K562 (cell line): ENCODE results near the gene CABP2. TPM values are rescaled to one million over a fixed set of nuclear protein-coding genes. Genes with fewer than 3 reads are reported as not detected.

Experiments
- ATAC-seq: fragments of 200-7000 bp; cut with Tn5 transposase; 3 replicates; pipeline ENCODE4 v1.9.1; 2020; ENCODE audit warnings: moderate library complexity
- BruUV-seq: library from RNA; stranded (reverse); fragments of 400-500 nt; replicated peaks from 2 replicates; lab custom pipeline; 2021; lab: Mats Ljungman, UMichigan
- CTCF ChIA-PET: fragments of 300-600 bp; formaldehyde crosslinking; extraction: SDS; loops from one replicate; lab custom pipeline; 2021; ENCODE audit warnings: low intra/inter-chr PET ratio; lab: Yijun Ruan, JAX
- POLR2A ChIA-PET: fragments of 300-600, 350-650 bp; sonication (Branson Sonifier 250); formaldehyde crosslinking; extraction: SDS; loops from one replicate; lab custom pipeline; 2021; ENCODE audit warnings: antibody characterized with exemption, inconsistent platforms; lab: Yijun Ruan, JAX
- DNase-seq, 4 experiments: peaks; one replicate each; pipeline versions ENCODE4 v3.0.0 to v3.0.0-alpha.2; 2011 to 2018; ENCODE audit warnings: low spot score in 3 of 4, mixed read lengths in 3 of 4; ENCODE audit errors: extremely low read depth in 1 of 4
- FAIRE-seq: peaks from 2 replicates; lab custom pipeline; 2011; peaks lifted over from hg19 to GRCh38; lab: Jason Lieb, UNC
- H2AFZ ChIP-seq: 2 replicates; pipeline ENCODE4 v1.6.0; 2011; ENCODE audit warnings: low read depth, low read length, control low read depth, inconsistent platforms
- H3K27ac ChIP-seq: fragments of 200-600 bp; 3 replicates; pipeline ENCODE4 v1.8.0; 2011; ENCODE audit warnings: low read depth, mild to moderate bottlenecking, control low read depth, inconsistent platforms, low read length, moderate library complexity, mixed read lengths; ENCODE audit errors: extremely low read depth
- H3K27me3 ChIP-seq, 2 experiments: fragments of 300-600 bp in 1 of 2; 2 replicates in 1 of 2; 3 replicates in 1 of 2; pipeline versions ENCODE4 v1.6.0 to v1.8.0; 2011; ENCODE audit warnings: inconsistent platforms in 2 of 2, low read length in 2 of 2, mild to moderate bottlenecking in 1 of 2, mixed read lengths in 1 of 2, moderate library complexity in 1 of 2; ENCODE audit not compliant: control insufficient read depth in 2 of 2, insufficient read depth in 2 of 2
- H3K36me3 ChIP-seq: fragments of 300-600 bp; 3 replicates; pipeline ENCODE4 v1.8.0; 2011; ENCODE audit warnings: mild to moderate bottlenecking, low read length, inconsistent platforms; ENCODE audit not compliant: control insufficient read depth, insufficient read depth
- H3K4me1 ChIP-seq, 2 experiments: fragments of 200-600 bp in 1 of 2; replicated peaks in 1 of 2; 2 replicates in 1 of 2; 3 replicates in 1 of 2; pipeline versions ENCODE4 v1.5.1 to v1.8.0; 2011; ENCODE audit warnings: inconsistent platforms in 2 of 2, low read length in 2 of 2, mild to moderate bottlenecking in 1 of 2, mixed read lengths in 1 of 2, moderate library complexity in 1 of 2; ENCODE audit not compliant: control insufficient read depth in 2 of 2, insufficient read depth in 2 of 2
- H3K4me2 ChIP-seq: 2 replicates; pipeline ENCODE4 v1.6.1; 2011; ENCODE audit warnings: low read length, control low read depth, inconsistent platforms, mixed read lengths; ENCODE audit not compliant: insufficient read depth
- H3K4me3 ChIP-seq: fragments of 200-600 bp; sonication (generic), shearing (Covaris generic); 2 replicates; pipeline ENCODE4 v1.5.1; 2016; ENCODE audit warnings: control low read depth, inconsistent platforms
- H3K79me2 ChIP-seq: fragments of 200-600 bp; 3 replicates; pipeline ENCODE4 v1.8.0; 2011; ENCODE audit warnings: low read length, inconsistent platforms; ENCODE audit not compliant: control insufficient read depth, insufficient read depth
- H3K9ac ChIP-seq, 2 experiments: 2 replicates each; pipeline versions ENCODE4 v1.6.0 to v1.6.1; 2011; ENCODE audit warnings: low read depth in 2 of 2, low read length in 2 of 2, control low read depth in 1 of 2, inconsistent platforms in 1 of 2, mild to moderate bottlenecking in 1 of 2, mixed read lengths in 1 of 2; ENCODE audit not compliant: insufficient read depth in 1 of 2
- H3K9me1 ChIP-seq: one replicate; pipeline ENCODE4 v1.6.0; 2011; ENCODE audit warnings: inconsistent platforms, mild to moderate bottlenecking, low read length, moderate library complexity; ENCODE audit not compliant: control insufficient read depth, insufficient read depth
- H3K9me3 ChIP-seq: replicated peaks from 2 replicates; pipeline ENCODE4 v1.5.1; 2011; ENCODE audit warnings: low read depth, low read length, inconsistent platforms; ENCODE audit not compliant: control insufficient read depth, insufficient read depth
- H4K20me1 ChIP-seq: replicated peaks from 2 replicates; pipeline ENCODE4 v1.6.1; 2011; ENCODE audit warnings: low read length, inconsistent platforms, mixed read lengths; ENCODE audit not compliant: control insufficient read depth, insufficient read depth
- FIP1L1 ChIP-seq: fragments of 200-400 bp; formaldehyde crosslinking; IDR thresholded peaks from 2 replicates; pipeline ENCODE4 v1.6.1; 2018; ENCODE audit warnings: mild to moderate bottlenecking, low read depth, low read length; ENCODE audit not compliant: poor library complexity, severe bottlenecking
- KDM1A ChIP-seq, 2 experiments: fragments of 450-650 bp; IDR thresholded peaks; 2 replicates each; pipeline ENCODE4 v1.6.1; 2016; ENCODE audit warnings: mild to moderate bottlenecking in 2 of 2
- NR3C1 ChIP-seq: sonication (generic); formaldehyde crosslinking; IDR thresholded peaks from 2 replicates; pipeline ENCODE4 v1.8.1; 2022; ENCODE audit warnings: missing genetic modification reagents
- PTRF ChIP-seq: fragments of 450-650 bp; IDR thresholded peaks from 2 replicates; pipeline ENCODE4 v1.6.1; 2016; ENCODE audit warnings: mild to moderate bottlenecking, missing genetic modification characterization, missing compliant biosample characterization
- TAF15 ChIP-seq: fragments of 200-400 bp; formaldehyde crosslinking; IDR thresholded peaks from 2 replicates; pipeline ENCODE4 v1.6.1; 2017; ENCODE audit warnings: mild to moderate bottlenecking, low read depth, low read length, moderate library complexity
- THRAP3 ChIP-seq: fragments of 450-650 bp; IDR thresholded peaks from 2 replicates; pipeline ENCODE4 v1.6.1; 2016; ENCODE audit warnings: mild to moderate bottlenecking, inconsistent platforms, borderline replicate concordance
- ZBTB9 ChIP-seq: fragments of 450-650 bp; formaldehyde crosslinking; IDR thresholded peaks from 2 replicates; pipeline ENCODE4 v1.4.0; 2020; ENCODE audit warnings: mild to moderate bottlenecking, moderate library complexity
- ZNF75A ChIP-seq: fragments of 450-650 bp; formaldehyde crosslinking; IDR thresholded peaks from 2 replicates; pipeline ENCODE4 v1.4.0; 2020; ENCODE audit warnings: mild to moderate bottlenecking
- WGBS: fragments of 100-300 bp; shearing (Covaris generic); methylation state at CpG from one replicate; pipeline ENCODE4 v1.1.6; 2016; ENCODE audit warnings: low coverage, mixed read lengths; ENCODE audit not compliant: insufficient coverage; ENCODE audit errors: missing lambda C conversion rate; 5-methylcytosine and 5-hydroxymethylcytosine counted together
- in situ Hi-C: fragments of 300-500 bp; cut with MboI; formaldehyde crosslinking; loops from 4 replicates; pipeline ENCODE4 v1.15.0; 2018; ENCODE audit warnings: inconsistent platforms, mixed read lengths
- intact Hi-C: fragments of 100-400 bp; cut with micrococcal nuclease; formaldehyde crosslinking; loops from 2 replicates; pipeline ENCODE4 v1.14.2; 2022
- polyA plus RNA-seq, 8 experiments: library from polyadenylated mRNA; depleted of rRNA in 4 of 8; stranded (reverse) in 5 of 8; unstranded in 3 of 8; fragments of >200 nt; fragmentation: Nextera tagmentation in 2 of 8; fragmentation: Illumina TruSeq in 1 of 8; extraction: Ambion mirVana in 2 of 8; extraction: Trizol in 1 of 8; gene quantifications; 2 replicates each; pipeline versions ENCODE4 v1.2.1 to v1.2.3, GENCODE V29; 2011 to 2014; ENCODE audit warnings: inconsistent platforms in 1 of 8, missing spikeins in 1 of 8
- total RNA-seq, 7 experiments: library from RNA; depleted of rRNA in 6 of 7; stranded (reverse); fragments of >200 nt in 6 of 7; fragmentation: Illumina TruSeq in 2 of 7; extraction: Trizol in 2 of 7; gene quantifications; 2 replicates each; pipeline versions ENCODE4 v1.2.1 to v1.2.3, GENCODE V29; 2011 to 2021; ENCODE audit warnings: low replicate concordance in 1 of 7
- TF ChIP-seq, protein P1 (sequence below): fragments of 450-650 bp; IDR thresholded peaks from 2 replicates; pipeline ENCODE4 v1.6.1; 2014; ENCODE audit warnings: low read depth, mild to moderate bottlenecking, moderate library complexity, borderline replicate concordance
- TF ChIP-seq, protein P2 (sequence below): fragments of 450-650 bp; IDR thresholded peaks from 2 replicates; pipeline ENCODE4 v1.7.0; 2016; ENCODE audit warnings: borderline replicate concordance
- TF ChIP-seq, protein P3 (sequence below), 2 experiments: IDR thresholded peaks in 1 of 2; conservative IDR thresholded peaks in 1 of 2; 2 replicates each; pipeline ENCODE4 v1.6.1; 2016; ENCODE audit warnings: low read depth in 2 of 2, mild to moderate bottlenecking in 1 of 2, missing compliant biosample characterization in 1 of 2, missing genetic modification characterization in 1 of 2, moderate library complexity in 1 of 2

The CABP2 gene
- total and polyA plus RNA-seq, 9 of the 15 experiments (the other 6 are each of a cell fraction or from before 2014, with no cell fraction given): not detected

DNA sequence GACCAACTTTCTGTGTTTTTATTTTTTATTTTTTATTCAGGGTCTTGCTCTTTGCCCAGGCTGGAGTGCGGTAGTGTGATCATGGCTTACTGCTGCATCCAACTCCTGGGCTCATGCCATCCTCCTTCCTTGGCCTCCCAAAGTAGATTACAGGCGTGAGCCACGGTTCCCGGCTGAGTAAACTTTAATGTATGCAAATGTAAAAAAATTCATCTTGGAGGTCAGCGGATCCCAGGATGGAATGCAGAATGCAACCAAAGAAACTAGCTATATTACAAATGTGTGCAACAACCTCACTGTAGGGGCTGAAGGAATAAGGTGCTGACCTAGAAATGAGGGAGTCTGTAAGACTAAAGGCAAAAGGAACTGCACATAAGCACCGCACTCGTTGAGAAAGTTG lies 9.1 kb downstream of the CABP2 start:
- in situ Hi-C loops (no loop called here), intact Hi-C loops (no loop called here)
- CTCF ChIA-PET: no interaction called here
- Histone ChIP-seq H4K20me1 (0 out of 2 replicates have a peak, but pooled peaks cover 4% of the 10 kb centered on the region), H3K9me1 (no peaks in the 10 kb centered on the region), H3K4me1 (peaks cover under 1 to 5% of the 10 kb centered on the region in 2 experiments; a peak in 4 of 5 replicates), H3K9me3 (no peaks in the 10 kb centered on the region), H3K4me3 (no peak overlapping the region), H2AFZ (no peak overlapping the region), H3K36me3 (no peaks in the 10 kb centered on the region), H3K27ac (no peak overlapping the region), H3K27me3 (peaks cover 7 to 16% of the 10 kb centered on the region in 2 experiments; a peak in 3 of 5 replicates), H3K9ac (no peak overlapping the region), H3K79me2 (no peaks in the 10 kb centered on the region), H3K4me2 (no peak overlapping the region)
- no TSS peak for BruUV-seq
- FAIRE-seq (no peak), DNase-seq (no peak), ATAC-seq (no peak)
- WGBS: 5% methylated on average over 7 of the region's 7 CpGs
- POLR2A ChIA-PET: interaction anchor here (0.6 to 1.2 kb wide), 2 partner anchors 23 to 245 kb away, joined by 3 read pairs; no protein-coding TSS in a partner anchor
- TF ChIP-seq KDM1A (IDR thresholded peaks at IDR 0.05): no peak
- TF ChIP-seq, protein P1, sequence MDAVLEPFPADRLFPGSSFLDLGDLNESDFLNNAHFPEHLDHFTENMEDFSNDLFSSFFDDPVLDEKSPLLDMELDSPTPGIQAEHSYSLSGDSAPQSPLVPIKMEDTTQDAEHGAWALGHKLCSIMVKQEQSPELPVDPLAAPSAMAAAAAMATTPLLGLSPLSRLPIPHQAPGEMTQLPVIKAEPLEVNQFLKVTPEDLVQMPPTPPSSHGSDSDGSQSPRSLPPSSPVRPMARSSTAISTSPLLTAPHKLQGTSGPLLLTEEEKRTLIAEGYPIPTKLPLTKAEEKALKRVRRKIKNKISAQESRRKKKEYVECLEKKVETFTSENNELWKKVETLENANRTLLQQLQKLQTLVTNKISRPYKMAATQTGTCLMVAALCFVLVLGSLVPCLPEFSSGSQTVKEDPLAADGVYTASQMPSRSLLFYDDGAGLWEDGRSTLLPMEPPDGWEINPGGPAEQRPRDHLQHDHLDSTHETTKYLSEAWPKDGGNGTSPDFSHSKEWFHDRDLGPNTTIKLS: no peak
- no peak for TF ChIP-seq PTRF (tag)
- TF ChIP-seq FIP1L1: no peak
- no peak for TF ChIP-seq NR3C1
- TF ChIP-seq THRAP3: no peak
- TF ChIP-seq ZNF75A (CRISPR knock-in tag): no peak
- no peak for TF ChIP-seq TAF15
- TF ChIP-seq, protein P2, sequence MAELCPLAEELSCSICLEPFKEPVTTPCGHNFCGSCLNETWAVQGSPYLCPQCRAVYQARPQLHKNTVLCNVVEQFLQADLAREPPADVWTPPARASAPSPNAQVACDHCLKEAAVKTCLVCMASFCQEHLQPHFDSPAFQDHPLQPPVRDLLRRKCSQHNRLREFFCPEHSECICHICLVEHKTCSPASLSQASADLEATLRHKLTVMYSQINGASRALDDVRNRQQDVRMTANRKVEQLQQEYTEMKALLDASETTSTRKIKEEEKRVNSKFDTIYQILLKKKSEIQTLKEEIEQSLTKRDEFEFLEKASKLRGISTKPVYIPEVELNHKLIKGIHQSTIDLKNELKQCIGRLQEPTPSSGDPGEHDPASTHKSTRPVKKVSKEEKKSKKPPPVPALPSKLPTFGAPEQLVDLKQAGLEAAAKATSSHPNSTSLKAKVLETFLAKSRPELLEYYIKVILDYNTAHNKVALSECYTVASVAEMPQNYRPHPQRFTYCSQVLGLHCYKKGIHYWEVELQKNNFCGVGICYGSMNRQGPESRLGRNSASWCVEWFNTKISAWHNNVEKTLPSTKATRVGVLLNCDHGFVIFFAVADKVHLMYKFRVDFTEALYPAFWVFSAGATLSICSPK: no peak
- TF ChIP-seq, protein P3, sequence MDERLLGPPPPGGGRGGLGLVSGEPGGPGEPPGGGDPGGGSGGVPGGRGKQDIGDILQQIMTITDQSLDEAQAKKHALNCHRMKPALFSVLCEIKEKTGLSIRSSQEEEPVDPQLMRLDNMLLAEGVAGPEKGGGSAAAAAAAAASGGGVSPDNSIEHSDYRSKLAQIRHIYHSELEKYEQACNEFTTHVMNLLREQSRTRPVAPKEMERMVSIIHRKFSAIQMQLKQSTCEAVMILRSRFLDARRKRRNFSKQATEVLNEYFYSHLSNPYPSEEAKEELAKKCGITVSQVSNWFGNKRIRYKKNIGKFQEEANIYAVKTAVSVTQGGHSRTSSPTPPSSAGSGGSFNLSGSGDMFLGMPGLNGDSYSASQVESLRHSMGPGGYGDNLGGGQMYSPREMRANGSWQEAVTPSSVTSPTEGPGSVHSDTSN (CRISPR knock-in tag; IDR thresholded peaks at IDR 0.05; ENCODE audit: low read depth): no peak
- TF ChIP-seq, protein P3 (tag; conservative IDR thresholded peaks at IDR 0.05; ENCODE audit: low read depth): no peak
- TF ChIP-seq ZBTB9 (CRISPR knock-in tag): no peak
